A549 (cell line): Measurements from ENCODE around the gene WDFY2. TPM values are rescaled to one million over a fixed set of nuclear protein-coding genes. Genes with fewer than 3 reads are reported as not detected.

Source experiments
- ATAC-seq, 2 experiments: fragments of 200-7000 bp in 1 of 2; fragments of >200 bp in 1 of 2; cut with Nextera tagmentation in 1 of 2; cut with Tn5 transposase in 1 of 2; 3 replicates each; pipeline versions ENCODE4 v1.8.0 to v1.9.1; 2018 to 2020; ENCODE audit warnings: mild to moderate bottlenecking in 1 of 2, moderate library complexity in 1 of 2
- CTCF ChIA-PET: fragments of 300-600 bp; sonication (Branson Sonifier 250); formaldehyde crosslinking; extraction: SDS; loops from one replicate; lab custom pipeline; 2021; ENCODE audit warnings: antibody characterized with exemption, inconsistent platforms; lab: Yijun Ruan, JAX
- POLR2A ChIA-PET: fragments of 350-600 bp; formaldehyde crosslinking; extraction: SDS; loops from one replicate; lab custom pipeline; 2021; ENCODE audit warnings: antibody characterized with exemption, inconsistent platforms; lab: Yijun Ruan, JAX
- DNase-seq, 2 experiments: peaks; one replicate each; pipeline versions ENCODE4 v3.0.0 to v3.0.0-alpha.2; 2011 to 2016; ENCODE audit warnings: low read depth in 1 of 2, low spot score in 1 of 2
- FAIRE-seq: peaks from 2 replicates; lab custom pipeline; 2011; peaks lifted over from hg19 to GRCh38; lab: Jason Lieb, UNC
- H3K27ac ChIP-seq, 2 experiments: fragments of >200 bp; sonication (Bioruptor Twin); formaldehyde crosslinking; 3 replicates each; pipeline ENCODE4 v1.5.1; 2016 to 2017
- H3K4me1 ChIP-seq: fragments of >200 bp; sonication (Bioruptor Twin); formaldehyde crosslinking; 3 replicates; pipeline ENCODE4 v1.6.1; 2016
- H3K4me2 ChIP-seq: fragments of >200 bp; sonication (Bioruptor Twin); formaldehyde crosslinking; 3 replicates; pipeline ENCODE4 v1.6.1; 2016
- H3K4me3 ChIP-seq: fragments of >200 bp; sonication (Bioruptor Twin); formaldehyde crosslinking; 3 replicates; pipeline ENCODE4 v1.5.1; 2016
- H3K9me3 ChIP-seq: fragments of >200 bp; sonication (Bioruptor Twin); formaldehyde crosslinking; 3 replicates; pipeline ENCODE4 v1.6.1; 2016
- BHLHE40 ChIP-seq: IDR thresholded peaks from 2 replicates; pipeline ENCODE4 v1.6.1; 2012; ENCODE audit warnings: low read depth, low read length, inconsistent platforms
- CEBPB ChIP-seq, 2 experiments: fragments of >200 bp in 1 of 2; sonication (Bioruptor Twin) in 1 of 2; formaldehyde crosslinking in 1 of 2; IDR thresholded peaks; 2 replicates each; pipeline ENCODE4 v1.6.1; 2012 to 2016
- CHD2 ChIP-seq: fragments of 150-350 bp; IDR thresholded peaks from 2 replicates; pipeline ENCODE4 v1.6.1; 2014; ENCODE audit warnings: low read length; ENCODE audit not compliant: partially characterized antibody
- ESRRA ChIP-seq: fragments of 150-350 bp; IDR thresholded peaks from 2 replicates; pipeline ENCODE4 v1.6.1; 2014; ENCODE audit warnings: mild to moderate bottlenecking, low read length, borderline replicate concordance
- FOSL2 ChIP-seq, 2 experiments: fragments of 450-650 bp in 1 of 2; fragments of >200 bp in 1 of 2; sonication (Bioruptor Twin) in 1 of 2; formaldehyde crosslinking; IDR thresholded peaks; 2 replicates each; pipeline versions ENCODE4 v1.5.0 to v1.6.1; 2016 to 2020; ENCODE audit warnings: mild to moderate bottlenecking in 1 of 2, moderate library complexity in 1 of 2
- HEYL ChIP-seq: fragments of 250-450 bp; sonication (Bioruptor Pico); IDR thresholded peaks from 2 replicates; pipeline ENCODE4 v1.8.0; 2021; ENCODE audit warnings: mild to moderate bottlenecking, moderate library complexity
- HOXB5 ChIP-seq: fragments of 250-450 bp; sonication (Bioruptor Pico); IDR thresholded peaks from 2 replicates; pipeline ENCODE4 v1.5.0; 2020; ENCODE audit warnings: mild to moderate bottlenecking, moderate library complexity
- JUN ChIP-seq, 2 experiments: fragments of >200 bp; sonication (Bioruptor Twin); formaldehyde crosslinking; IDR thresholded peaks; 2 replicates in 1 of 2; 3 replicates in 1 of 2; pipeline ENCODE4 v1.6.1; 2016 to 2017
- JUNB ChIP-seq: fragments of >200 bp; sonication (Bioruptor Twin); formaldehyde crosslinking; IDR thresholded peaks from 2 replicates; pipeline ENCODE4 v1.6.1; 2016
- KDM5A ChIP-seq: fragments of 200-600 bp; sonication (generic); IDR thresholded peaks from 2 replicates; pipeline ENCODE4 v1.6.1; 2016; ENCODE audit warnings: antibody characterized with exemption, mild to moderate bottlenecking
- MAFK ChIP-seq: fragments of 450-650 bp; IDR thresholded peaks from 2 replicates; pipeline ENCODE4 v1.6.1; 2014; ENCODE audit not compliant: partially characterized antibody
- MYC ChIP-seq: IDR thresholded peaks from 2 replicates; pipeline ENCODE4 v1.6.1; 2012; ENCODE audit warnings: mild to moderate bottlenecking, inconsistent platforms, low read length, improper control_type of control experiment, borderline replicate concordance
- PHF8 ChIP-seq: fragments of 200-600 bp; sonication (generic); IDR thresholded peaks from 2 replicates; pipeline ENCODE4 v1.6.1; 2016; ENCODE audit warnings: low read depth, mild to moderate bottlenecking, antibody characterized with exemption, moderate library complexity, borderline replicate concordance
- POLR2A ChIP-seq: IDR thresholded peaks from 2 replicates; pipeline ENCODE4 v1.6.1; 2012; ENCODE audit warnings: mild to moderate bottlenecking, low read length
- RARB ChIP-seq: fragments of 250-450 bp; sonication (Bioruptor Pico); IDR thresholded peaks from 2 replicates; pipeline ENCODE4 v1.8.0; 2021; ENCODE audit warnings: mild to moderate bottlenecking, moderate library complexity
- RCOR1 ChIP-seq: fragments of 150-350 bp; IDR thresholded peaks from 2 replicates; pipeline ENCODE4 v1.6.1; 2014; ENCODE audit warnings: antibody characterized with exemption, low read length, low read depth
- SREBF2 ChIP-seq: fragments of 450-650 bp; IDR thresholded peaks from 2 replicates; pipeline ENCODE4 v1.6.1; 2014; ENCODE audit warnings: mild to moderate bottlenecking, moderate library complexity
- TFCP2L1 ChIP-seq: fragments of 250-450 bp; sonication (Bioruptor Pico); IDR thresholded peaks from 2 replicates; pipeline ENCODE4 v1.5.0; 2021; ENCODE audit warnings: mild to moderate bottlenecking
- TP53 ChIP-seq: fragments of 250-450 bp; sonication (Bioruptor Pico); IDR thresholded peaks from 2 replicates; pipeline ENCODE4 v1.5.0; 2021; ENCODE audit warnings: mild to moderate bottlenecking, moderate library complexity
- ZSCAN20 ChIP-seq: fragments of 250-450 bp; sonication (Bioruptor Pico); IDR thresholded peaks from 2 replicates; pipeline ENCODE4 v1.8.0; 2022; ENCODE audit warnings: mild to moderate bottlenecking, moderate library complexity
- WGBS: methylation state at CpG from one replicate; pipeline ENCODE4 v1.1.6; 2017; ENCODE audit errors: missing lambda C conversion rate; 5-methylcytosine and 5-hydroxymethylcytosine counted together
- polyA plus RNA-seq, 4 experiments: library from polyadenylated mRNA; depleted of rRNA in 3 of 4; stranded (reverse); fragments of >200 nt; fragmentation: RNase III in 1 of 4; extraction: RNeasy Plus Mini Kit Qiagen cat#74134 plus additional on column Dnase treatment in 1 of 4; gene quantifications; 2 replicates in 3 of 4; 3 replicates in 1 of 4; pipeline ENCODE4 v1.2.3, GENCODE V29; 2011 to 2017
- TF ChIP-seq, protein P1 (sequence below): fragments of 250-450 bp; sonication (Bioruptor Pico); IDR thresholded peaks from 2 replicates; pipeline ENCODE4 v1.5.0; 2020; ENCODE audit warnings: low read depth, mild to moderate bottlenecking, moderate library complexity
- TF ChIP-seq, protein P2 (sequence below): fragments of >200 bp; sonication (Bioruptor Twin); formaldehyde crosslinking; IDR thresholded peaks from 3 replicates; pipeline ENCODE4 v1.5.1; 2016
- TF ChIP-seq, protein P3 (sequence below): IDR thresholded peaks from 2 replicates; pipeline ENCODE4 v1.6.1; 2012; ENCODE audit warnings: low read depth, borderline replicate concordance
- TF ChIP-seq, protein P4 (sequence below): fragments of 450-650 bp; IDR thresholded peaks from 2 replicates; pipeline ENCODE4 v1.6.1; 2014; ENCODE audit warnings: antibody characterized with exemption
- TF ChIP-seq, protein P5 (sequence below): fragments of >200 bp; sonication (Bioruptor Twin); formaldehyde crosslinking; IDR thresholded peaks from 2 replicates; pipeline ENCODE4 v1.6.1; 2016
- TF ChIP-seq, protein P6 (sequence below): fragments of 250-450 bp; sonication (Bioruptor Pico); IDR thresholded peaks from 2 replicates; pipeline ENCODE4 v1.5.0; 2021; ENCODE audit warnings: mild to moderate bottlenecking, moderate library complexity, borderline replicate concordance
- TF ChIP-seq, protein P7 (sequence below): fragments of 200-600 bp; sonication (generic); IDR thresholded peaks from 2 replicates; pipeline ENCODE4 v1.6.1; 2016; ENCODE audit warnings: antibody characterized with exemption, mild to moderate bottlenecking, moderate library complexity

The WDFY2 gene
- polyA plus RNA-seq, 2 of the 4 experiments (the other 2 are of a cell fraction) = 5.2 to 8.5 TPM

DNA sequence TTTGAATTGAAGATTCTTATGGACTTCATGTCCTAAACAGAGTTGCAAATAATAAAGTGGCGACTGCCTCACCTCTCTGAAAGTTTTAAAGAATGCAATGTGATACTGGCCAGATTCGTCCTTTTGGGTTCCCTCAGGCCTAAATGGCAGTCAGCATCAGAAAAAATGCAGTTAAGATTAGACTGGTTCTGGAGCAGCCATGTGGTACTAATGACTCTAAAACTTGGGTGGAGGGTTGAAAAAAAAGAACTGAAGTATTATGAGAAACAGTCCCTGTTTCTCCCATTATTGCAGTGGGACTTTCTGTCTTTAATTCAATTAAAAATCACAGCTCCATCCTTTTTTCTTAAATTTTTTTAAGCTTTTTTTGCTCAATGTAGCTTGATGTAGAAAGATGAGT is 37.3 kb downstream of the WDFY2 start:
- DNase-seq (no peak), FAIRE-seq (no peak), ATAC-seq (no peak)
- no peak overlapping the region for H3K27ac ChIP-seq
- CTCF ChIA-PET = interaction anchor here (0.6 kb wide), 1 partner anchor 23 kb away, joined by 3 read pairs; no protein-coding TSS in a partner anchor
- TF ChIP-seq ZSCAN20 (CRISPR knock-in tag) = no peak
- TF ChIP-seq BHLHE40 = no peak
- no peak for TF ChIP-seq MAFK
- TF ChIP-seq, protein P1, sequence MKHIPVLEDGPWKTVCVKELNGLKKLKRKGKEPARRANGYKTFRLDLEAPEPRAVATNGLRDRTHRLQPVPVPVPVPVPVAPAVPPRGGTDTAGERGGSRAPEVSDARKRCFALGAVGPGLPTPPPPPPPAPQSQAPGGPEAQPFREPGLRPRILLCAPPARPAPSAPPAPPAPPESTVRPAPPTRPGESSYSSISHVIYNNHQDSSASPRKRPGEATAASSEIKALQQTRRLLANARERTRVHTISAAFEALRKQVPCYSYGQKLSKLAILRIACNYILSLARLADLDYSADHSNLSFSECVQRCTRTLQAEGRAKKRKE (CRISPR knock-in tag) = no peak
- no peak for TF ChIP-seq HEYL
- no peak for TF ChIP-seq RARB (CRISPR knock-in tag)
- TF ChIP-seq POLR2A = no peak
- TF ChIP-seq, protein P2, sequence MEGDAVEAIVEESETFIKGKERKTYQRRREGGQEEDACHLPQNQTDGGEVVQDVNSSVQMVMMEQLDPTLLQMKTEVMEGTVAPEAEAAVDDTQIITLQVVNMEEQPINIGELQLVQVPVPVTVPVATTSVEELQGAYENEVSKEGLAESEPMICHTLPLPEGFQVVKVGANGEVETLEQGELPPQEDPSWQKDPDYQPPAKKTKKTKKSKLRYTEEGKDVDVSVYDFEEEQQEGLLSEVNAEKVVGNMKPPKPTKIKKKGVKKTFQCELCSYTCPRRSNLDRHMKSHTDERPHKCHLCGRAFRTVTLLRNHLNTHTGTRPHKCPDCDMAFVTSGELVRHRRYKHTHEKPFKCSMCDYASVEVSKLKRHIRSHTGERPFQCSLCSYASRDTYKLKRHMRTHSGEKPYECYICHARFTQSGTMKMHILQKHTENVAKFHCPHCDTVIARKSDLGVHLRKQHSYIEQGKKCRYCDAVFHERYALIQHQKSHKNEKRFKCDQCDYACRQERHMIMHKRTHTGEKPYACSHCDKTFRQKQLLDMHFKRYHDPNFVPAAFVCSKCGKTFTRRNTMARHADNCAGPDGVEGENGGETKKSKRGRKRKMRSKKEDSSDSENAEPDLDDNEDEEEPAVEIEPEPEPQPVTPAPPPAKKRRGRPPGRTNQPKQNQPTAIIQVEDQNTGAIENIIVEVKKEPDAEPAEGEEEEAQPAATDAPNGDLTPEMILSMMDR = no peak
- TF ChIP-seq HOXB5 (CRISPR knock-in tag) = no peak
- TF ChIP-seq, protein P3, sequence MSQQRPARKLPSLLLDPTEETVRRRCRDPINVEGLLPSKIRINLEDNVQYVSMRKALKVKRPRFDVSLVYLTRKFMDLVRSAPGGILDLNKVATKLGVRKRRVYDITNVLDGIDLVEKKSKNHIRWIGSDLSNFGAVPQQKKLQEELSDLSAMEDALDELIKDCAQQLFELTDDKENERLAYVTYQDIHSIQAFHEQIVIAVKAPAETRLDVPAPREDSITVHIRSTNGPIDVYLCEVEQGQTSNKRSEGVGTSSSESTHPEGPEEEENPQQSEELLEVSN = no peak
- TF ChIP-seq RCOR1 = no peak
- TF ChIP-seq SREBF2 = no peak
- no peak for TF ChIP-seq JUN (IDR thresholded peaks at IDR 0.05)
- TF ChIP-seq, protein P4, sequence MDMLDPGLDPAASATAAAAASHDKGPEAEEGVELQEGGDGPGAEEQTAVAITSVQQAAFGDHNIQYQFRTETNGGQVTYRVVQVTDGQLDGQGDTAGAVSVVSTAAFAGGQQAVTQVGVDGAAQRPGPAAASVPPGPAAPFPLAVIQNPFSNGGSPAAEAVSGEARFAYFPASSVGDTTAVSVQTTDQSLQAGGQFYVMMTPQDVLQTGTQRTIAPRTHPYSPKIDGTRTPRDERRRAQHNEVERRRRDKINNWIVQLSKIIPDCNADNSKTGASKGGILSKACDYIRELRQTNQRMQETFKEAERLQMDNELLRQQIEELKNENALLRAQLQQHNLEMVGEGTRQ = no peak
- no peak for TF ChIP-seq CHD2
- no peak for TF ChIP-seq TP53
- TF ChIP-seq CEBPB (IDR thresholded peaks at IDR 0.05) = no peak
- TF ChIP-seq, protein P5, sequence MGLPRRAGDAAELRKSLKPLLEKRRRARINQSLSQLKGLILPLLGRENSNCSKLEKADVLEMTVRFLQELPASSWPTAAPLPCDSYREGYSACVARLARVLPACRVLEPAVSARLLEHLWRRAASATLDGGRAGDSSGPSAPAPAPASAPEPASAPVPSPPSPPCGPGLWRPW = no peak
- TF ChIP-seq, protein P6, sequence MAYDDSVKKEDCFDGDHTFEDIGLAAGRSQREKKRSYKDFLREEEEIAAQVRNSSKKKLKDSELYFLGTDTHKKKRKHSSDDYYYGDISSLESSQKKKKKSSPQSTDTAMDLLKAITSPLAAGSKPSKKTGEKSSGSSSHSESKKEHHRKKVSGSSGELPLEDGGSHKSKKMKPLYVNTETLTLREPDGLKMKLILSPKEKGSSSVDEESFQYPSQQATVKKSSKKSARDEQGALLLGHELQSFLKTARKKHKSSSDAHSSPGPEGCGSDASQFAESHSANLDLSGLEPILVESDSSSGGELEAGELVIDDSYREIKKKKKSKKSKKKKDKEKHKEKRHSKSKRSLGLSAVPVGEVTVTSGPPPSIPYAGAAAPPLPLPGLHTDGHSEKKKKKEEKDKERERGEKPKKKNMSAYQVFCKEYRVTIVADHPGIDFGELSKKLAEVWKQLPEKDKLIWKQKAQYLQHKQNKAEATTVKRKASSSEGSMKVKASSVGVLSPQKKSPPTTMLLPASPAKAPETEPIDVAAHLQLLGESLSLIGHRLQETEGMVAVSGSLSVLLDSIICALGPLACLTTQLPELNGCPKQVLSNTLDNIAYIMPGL (CRISPR knock-in tag) = no peak
- 88% methylated on average over 2 of the region's 2 CpGs for WGBS
- H3K9me3 ChIP-seq = no peaks in the 10 kb centered on the region
- POLR2A ChIA-PET = no interaction called here
- no peak overlapping the region for H3K4me2 ChIP-seq
- no peak overlapping the region for H3K4me3 ChIP-seq
- peaks cover 32% of the 10 kb centered on the region for H3K4me1 ChIP-seq

DNA sequence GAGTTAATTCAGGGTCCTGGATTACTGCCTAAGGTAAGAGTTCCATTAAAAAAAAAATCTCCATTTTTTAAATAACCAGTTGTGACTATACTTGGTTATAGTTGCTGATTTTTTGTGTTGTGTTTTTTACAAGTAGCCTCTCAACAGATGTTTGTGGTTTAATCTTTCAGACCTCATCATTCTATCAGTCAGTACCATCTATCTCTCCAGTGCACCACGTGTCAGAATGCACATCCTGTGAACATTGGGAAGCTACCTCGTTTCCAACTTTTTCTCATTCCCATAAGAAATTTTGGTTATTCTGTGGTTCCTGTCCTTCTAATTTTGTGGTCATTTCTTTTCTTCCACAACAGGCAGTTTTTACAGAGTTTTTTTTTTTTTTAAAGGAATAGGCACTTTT is 39.2 kb downstream of the WDFY2 start:
- 58% methylated on average over 2 of the region's 2 CpGs for WGBS
- no peaks in the 10 kb centered on the region for H3K9me3 ChIP-seq
- no peak for DNase-seq
- H3K4me2 ChIP-seq = no peak overlapping the region
- ATAC-seq = no peak
- peaks cover 24% of the 10 kb centered on the region for H3K4me1 ChIP-seq
- H3K27ac ChIP-seq = no peak overlapping the region
- FAIRE-seq = no peak
- no peak overlapping the region for H3K4me3 ChIP-seq
- CTCF ChIA-PET = interaction anchor here (1.0 kb wide), 1 partner anchor 108 kb away, joined by 3 read pairs; no protein-coding TSS in a partner anchor
- POLR2A ChIA-PET = no interaction called here
- no peak for TF ChIP-seq PHF8
- no peak for TF ChIP-seq KDM5A
- no peak for TF ChIP-seq MYC
- no peak for TF ChIP-seq MAFK
- TF ChIP-seq TFCP2L1 (CRISPR knock-in tag) = no peak
- TF ChIP-seq, protein P5 = no peak
- no peak for TF ChIP-seq JUNB
- no peak for TF ChIP-seq FOSL2 (IDR thresholded peaks at IDR 0.05)
- TF ChIP-seq FOSL2 (CRISPR knock-in tag; IDR thresholded peaks at IDR 0.05) = no peak
- no peak for TF ChIP-seq ESRRA
- TF ChIP-seq, protein P7, sequence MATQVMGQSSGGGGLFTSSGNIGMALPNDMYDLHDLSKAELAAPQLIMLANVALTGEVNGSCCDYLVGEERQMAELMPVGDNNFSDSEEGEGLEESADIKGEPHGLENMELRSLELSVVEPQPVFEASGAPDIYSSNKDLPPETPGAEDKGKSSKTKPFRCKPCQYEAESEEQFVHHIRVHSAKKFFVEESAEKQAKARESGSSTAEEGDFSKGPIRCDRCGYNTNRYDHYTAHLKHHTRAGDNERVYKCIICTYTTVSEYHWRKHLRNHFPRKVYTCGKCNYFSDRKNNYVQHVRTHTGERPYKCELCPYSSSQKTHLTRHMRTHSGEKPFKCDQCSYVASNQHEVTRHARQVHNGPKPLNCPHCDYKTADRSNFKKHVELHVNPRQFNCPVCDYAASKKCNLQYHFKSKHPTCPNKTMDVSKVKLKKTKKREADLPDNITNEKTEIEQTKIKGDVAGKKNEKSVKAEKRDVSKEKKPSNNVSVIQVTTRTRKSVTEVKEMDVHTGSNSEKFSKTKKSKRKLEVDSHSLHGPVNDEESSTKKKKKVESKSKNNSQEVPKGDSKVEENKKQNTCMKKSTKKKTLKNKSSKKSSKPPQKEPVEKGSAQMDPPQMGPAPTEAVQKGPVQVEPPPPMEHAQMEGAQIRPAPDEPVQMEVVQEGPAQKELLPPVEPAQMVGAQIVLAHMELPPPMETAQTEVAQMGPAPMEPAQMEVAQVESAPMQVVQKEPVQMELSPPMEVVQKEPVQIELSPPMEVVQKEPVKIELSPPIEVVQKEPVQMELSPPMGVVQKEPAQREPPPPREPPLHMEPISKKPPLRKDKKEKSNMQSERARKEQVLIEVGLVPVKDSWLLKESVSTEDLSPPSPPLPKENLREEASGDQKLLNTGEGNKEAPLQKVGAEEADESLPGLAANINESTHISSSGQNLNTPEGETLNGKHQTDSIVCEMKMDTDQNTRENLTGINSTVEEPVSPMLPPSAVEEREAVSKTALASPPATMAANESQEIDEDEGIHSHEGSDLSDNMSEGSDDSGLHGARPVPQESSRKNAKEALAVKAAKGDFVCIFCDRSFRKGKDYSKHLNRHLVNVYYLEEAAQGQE = no peak
- TF ChIP-seq, protein P1 (CRISPR knock-in tag) = no peak
